Thyroid gland (tissue), 4 donors: ENCODE measurements around the gene TEKT1.

Experiments used
- CTCF ChIP-seq, 6 experiments: fragments of 200-600 bp in 3 of 6; fragments of 450-650 bp in 3 of 6; sonication (generic) in 3 of 6; IDR thresholded peaks; one replicate each; pipeline ENCODE4 v1.5.1; 2016 to 2019; ENCODE audit warnings: antibody characterized with exemption in 6 of 6, mild to moderate bottlenecking in 2 of 6, inconsistent platforms in 1 of 6, moderate library complexity in 1 of 6
- POLR2A ChIP-seq, 2 donors: fragments of 450-650 bp; IDR thresholded peaks; one replicate each; pipeline ENCODE4 v1.6.1; 2017; ENCODE audit warnings: antibody characterized with exemption in 2 of 2, mild to moderate bottlenecking in 2 of 2, moderate library complexity in 1 of 2

GRCh38 chr17:6823011-6823442 is 8.5 kb downstream of the TEKT1 start:
- TF ChIP-seq CTCF (IDR thresholded peaks at IDR 0.05), result no peak
- no peak for TF ChIP-seq POLR2A (IDR thresholded peaks at IDR 0.05)
